Endometrial microvascular endothelial cells (primary cell): ENCODE measurements around the gene CYP2J2. TPM values are rescaled to one million over a fixed set of nuclear protein-coding genes. Genes with fewer than 3 reads are reported as not detected.
"Not testable (repeated sequence)": the region's sequence is repeated elsewhere in the genome, so short reads cannot be mapped to it uniquely, and the experiment has no call there.

ENCODE experiments used
- in situ Hi-C: cut with HindIII; loops from 2 replicates; pipeline ENCODE4 v1.10.0; 2017; ENCODE audit warnings: low sequenced_read_pairs, low pct_unique_long_range_greater_than_20kb; ENCODE audit errors: inconsistent ontology term
- total RNA-seq: library from RNA; depleted of rRNA; stranded (reverse); fragments of >200 nt; gene quantifications from one replicate; pipeline ENCODE4 v1.2.3, GENCODE V29; 2015; ENCODE audit errors: inconsistent ontology term

Gene CYP2J2
- total RNA-seq, 1 donor from 2014 or later = not detected

- in situ Hi-C loops = no loop called here
Observed at GRCh38 chr1:59880735-59881134, 45.8 kb downstream of the CYP2J2 start.

GRCh38 chr1:59879996-59880505 lies 46.5 kb downstream of the CYP2J2 start:
- in situ Hi-C loops = no loop called here

- in situ Hi-C loops = no loop called here
Observed at GRCh38 chr1:59879574-59879973, 47.0 kb downstream of the CYP2J2 start.

- in situ Hi-C loops = no loop called here
Observed at GRCh38 chr1:59878370-59878769, 48.2 kb downstream of the CYP2J2 start.

- in situ Hi-C loops = no loop called here
Observed at GRCh38 chr1:59877108-59877682, 49.4 kb downstream of the CYP2J2 start.

- in situ Hi-C loops = no loop called here
Observed at GRCh38 chr1:59871746-59872145, 54.8 kb downstream of the CYP2J2 start.

GRCh38 chr1:59866462-59866861 lies 60.1 kb downstream of the CYP2J2 start:
- in situ Hi-C loops = no loop called here

- in situ Hi-C loops = no loop called here
Observed at GRCh38 chr1:59857679-59858354, 68.8 kb downstream of the CYP2J2 start.

- in situ Hi-C loops = no loop called here
Observed at GRCh38 chr1:59856725-59857338, 69.7 kb downstream of the CYP2J2 start.

- in situ Hi-C loops = not testable (repeated sequence)
Observed at GRCh38 chr1:59855297-59855696, 71.3 kb downstream of the CYP2J2 start.

GRCh38 chr1:59852117-59852516 lies 74.5 kb downstream of the CYP2J2 start:
- in situ Hi-C loops = no loop called here

- in situ Hi-C loops = no loop called here
Observed at GRCh38 chr1:59846895-59847282, 79.7 kb downstream of the CYP2J2 start.

GRCh38 chr1:59846209-59846894 lies 80.2 kb downstream of the CYP2J2 start:
- in situ Hi-C loops = no loop called here

GRCh38 chr1:59845091-59845490 lies 81.5 kb downstream of the CYP2J2 start:
- in situ Hi-C loops = no loop called here

Other genes starting within 250 kb of the CYP2J2 start
- gene HOOK1, start 111.8 kb downstream of the CYP2J2 start, total RNA-seq = not detected
- not detected for gene C1orf87, start 147.0 kb upstream of the CYP2J2 start, total RNA-seq